ENCODE results near the gene TRAPPC4.

The TRAPPC4 gene

GRCh38 chr11:119067371-119068222, 49.0 kb downstream of the TRAPPC4 start, which contains the start of gene VPS11:
Gene VPS11 (plus strand): TSS chr11:119067818. CDS start chr11:119067824, 6 bp downstream.
- peak; percentile 98 to 99 for DNase-seq (ENCODE audit: low read depth in 2 of 2)
